ENCODE data around the gene SLC16A7. TPM values are rescaled to one million over a fixed set of nuclear protein-coding genes. Genes with fewer than 3 reads are reported as not detected.

The SLC16A7 gene
- total and polyA plus RNA-seq, 12 donors, result 3.5 to 103 (median 63.0) TPM

GRCh38 chr12:59668674-59669073 is 72.8 kb downstream of the SLC16A7 start:
- no peak overlapping the region for H3K27ac ChIP-seq
- no peak overlapping the region for H3K4me3 ChIP-seq
- no peaks in the 10 kb centered on the region for H3K27me3 ChIP-seq
- no peaks in the 10 kb centered on the region for H3K9me3 ChIP-seq (replicated peaks in 1 of 3)
- H3K4me1 ChIP-seq (replicated peaks in 1 of 2), result peaks cover 0 to 9% of the 10 kb centered on the region in 2 donors
- 86 to 92% (median 89%) methylated on average over 2 of the region's 2 CpGs for whole genome bisulfite sequencing, 4 donors
- no peak for TF ChIP-seq CTCF (IDR thresholded peaks at IDR 0.05)
- no peak for TF ChIP-seq POLR2A (IDR thresholded peaks at IDR 0.05)
- H3K36me3 ChIP-seq (replicated peaks in 1 of 2), result no peaks in the 10 kb centered on the region
- DNase-seq, result no peak
- intact Hi-C loops (cut with DNase I), result no loop called here

DNA sequence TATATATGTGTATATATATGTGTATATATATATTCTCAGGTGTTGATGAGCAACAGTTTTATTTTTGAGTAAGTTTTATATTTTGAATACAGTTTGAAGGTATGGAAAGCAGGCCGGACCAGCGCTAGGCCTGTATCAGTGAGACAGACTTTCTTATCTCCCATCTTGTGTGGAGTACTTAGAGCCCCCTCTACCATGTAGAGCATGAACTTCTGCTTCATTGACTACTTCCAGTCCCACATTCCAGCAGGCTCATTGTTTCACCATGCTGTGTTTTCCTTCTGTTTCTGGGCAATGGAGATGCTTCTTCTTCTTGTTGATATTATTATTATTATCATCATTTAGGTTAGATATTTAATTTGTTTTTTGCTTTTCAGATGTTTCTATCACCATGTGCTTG is 76.4 kb downstream of the SLC16A7 start:
- TF ChIP-seq CTCF (IDR thresholded peaks at IDR 0.05), result no peak
- TF ChIP-seq POLR2A (IDR thresholded peaks at IDR 0.05), result no peak
- intact Hi-C loops (cut with DNase I), result no loop called here
- H3K27me3 ChIP-seq, result no peaks in the 10 kb centered on the region
- 90 to 98% (median 94%) methylated on average over 2 of the region's 2 CpGs for WGBS, 4 donors
- no peak overlapping the region for H3K27ac ChIP-seq
- DNase-seq, result no peak
- no peak overlapping the region for H3K4me3 ChIP-seq
- no peaks in the 10 kb centered on the region for H3K4me1 ChIP-seq (replicated peaks in 1 of 2)
- H3K9me3 ChIP-seq (replicated peaks in 1 of 3), result no peaks in the 10 kb centered on the region
- H3K36me3 ChIP-seq (replicated peaks in 1 of 2), result no peaks in the 10 kb centered on the region

- H3K9me3 ChIP-seq (replicated peaks in 1 of 3), result no peaks in the 10 kb centered on the region
- no peak overlapping the region for H3K4me3 ChIP-seq
- TF ChIP-seq POLR2A (IDR thresholded peaks at IDR 0.05) (no peak), CTCF (IDR thresholded peaks at IDR 0.05) (no peak)
- no peaks in the 10 kb centered on the region for H3K4me1 ChIP-seq (replicated peaks in 1 of 2)
- H3K27ac ChIP-seq, result no peak overlapping the region
- DNase-seq, result no peak
- no peaks in the 10 kb centered on the region for H3K36me3 ChIP-seq (replicated peaks in 1 of 2)
- H3K27me3 ChIP-seq, result no peaks in the 10 kb centered on the region
- WGBS, 4 donors, result 90 to 100% (median 97%) methylated on average over 1 of the region's 1 CpG
- intact Hi-C loops (cut with DNase I), result no loop called here
Observed at GRCh38 chr12:59675461-59675860, 79.6 kb downstream of the SLC16A7 start.

GRCh38 chr12:59677857-59678256 is 82.0 kb downstream of the SLC16A7 start:
- intact Hi-C loops (cut with DNase I), result no loop called here
- WGBS, 4 donors, result 63 to 96% (median 88%) methylated on average over 3 of the region's 3 CpGs

More at GRCh38 chr12:59677857-59678256, 82.0 kb downstream of the SLC16A7 start:
- TF ChIP-seq CTCF (IDR thresholded peaks at IDR 0.05), result no peak
- no peak for TF ChIP-seq POLR2A (IDR thresholded peaks at IDR 0.05)
- Histone ChIP-seq H3K4me1 (replicated peaks in 1 of 2) (no peaks in the 10 kb centered on the region), H3K27me3 (no peaks in the 10 kb centered on the region), H3K36me3 (replicated peaks in 1 of 2) (no peaks in the 10 kb centered on the region), H3K9me3 (replicated peaks in 1 of 3) (no peaks in the 10 kb centered on the region), H3K4me3 (no peak overlapping the region), H3K27ac (no peak overlapping the region)
- DNase-seq, result no peak
